ENCODE data around the gene HNRNPA0. TPM values are rescaled to one million over a fixed set of nuclear protein-coding genes. Genes with fewer than 3 reads are reported as not detected.

HNRNPA0 gene
- total RNA-seq, result 10 to 100 TPM in 3 of 4 donors, 1 to 10 TPM in 1; 9.7 to 16.9 (median 12.8) TPM

- DNase-seq (ENCODE audit: low spot score) (peak; percentile 89), ATAC-seq (ENCODE audit: low FRiP score) (peak; percentile 97)
- TF ChIP-seq CTCF (IDR thresholded peaks at IDR 0.05), result no peak
Observed at GRCh38 chr5:137754188-137754960, at the start of gene HNRNPA0. TSS of gene HNRNPA0 (minus strand) at chr5:137754363. CDS start at chr5:137754066, 297 bp downstream.

GRCh38 chr5:137802282-137803210, 48.4 kb upstream of the HNRNPA0 start:
- DNase-seq (ENCODE audit: low spot score) (no peak), ATAC-seq (ENCODE audit: low FRiP score) (no peak)
- no peak for TF ChIP-seq CTCF (IDR thresholded peaks at IDR 0.05)

GRCh38 chr5:137800700-137801411, 46.7 kb upstream of the HNRNPA0 start:
- DNase-seq (ENCODE audit: low spot score) (no peak), ATAC-seq (ENCODE audit: low FRiP score) (no peak)
- no peak for TF ChIP-seq CTCF (IDR thresholded peaks at IDR 0.05)

GRCh38 chr5:137796279-137796678, 42.1 kb upstream of the HNRNPA0 start:
- ATAC-seq (ENCODE audit: low FRiP score) (no peak), DNase-seq (ENCODE audit: low spot score) (no peak)
- no peak for TF ChIP-seq CTCF (IDR thresholded peaks at IDR 0.05)

GRCh38 chr5:137794863-137795262, 40.7 kb upstream of the HNRNPA0 start:
- ATAC-seq (ENCODE audit: low FRiP score) (no peak), DNase-seq (ENCODE audit: low spot score) (no peak)
- no peak for TF ChIP-seq CTCF (IDR thresholded peaks at IDR 0.05)

GRCh38 chr5:137792303-137792702, 38.1 kb upstream of the HNRNPA0 start:
- no peak for ATAC-seq (ENCODE audit: low FRiP score)
- no peak for DNase-seq (ENCODE audit: low spot score)
- TF ChIP-seq CTCF (IDR thresholded peaks at IDR 0.05), result no peak

All from omental fat pad (tissue), 4 donors.